Tracheal epithelial cell (primary cell): Measurements from ENCODE around the gene TPD52L3. TPM values are rescaled to one million over a fixed set of nuclear protein-coding genes. Genes with fewer than 3 reads are reported as not detected.

ENCODE experiments used
- total RNA-seq: library from RNA; depleted of rRNA; stranded (reverse); fragments of >200 nt; gene quantifications from 2 replicates; pipeline ENCODE4 v1.2.1, GENCODE V29; 2014

The TPD52L3 gene
- total RNA-seq = not detected in 2 replicates

DNA sequence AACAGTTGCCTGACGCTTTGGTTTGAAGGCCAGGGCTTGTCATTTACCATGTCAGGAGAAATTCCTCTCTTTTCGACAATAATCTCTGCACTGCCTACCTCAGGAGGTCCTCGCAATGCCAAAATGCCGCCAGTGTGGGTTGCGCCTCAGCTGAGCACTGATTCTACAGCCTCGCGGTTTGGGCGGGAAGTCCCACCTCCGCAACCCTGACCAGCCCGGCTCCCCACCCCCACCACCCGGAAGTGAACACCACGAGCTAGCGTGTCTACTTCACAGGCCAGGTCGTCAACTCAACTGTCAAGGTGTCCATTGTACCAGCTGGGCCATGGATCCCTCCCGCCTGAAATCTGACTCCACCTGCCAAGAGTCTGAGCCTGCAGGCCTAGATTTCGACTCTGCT lies at the start of gene TPD52L3:
TSS of gene TPD52L3 (plus strand) at position 273 of the 400 bp plus-strand sequence. CDS start 221 bp downstream, outside the sequence.

Other genes with a start within 250 kb of the TPD52L3 start
- gene IL33, start 112.6 kb upstream of the TPD52L3 start, total RNA-seq = 3.6 and 12.8 TPM in 2 replicates
- gene UHRF2, start 84.8 kb downstream of the TPD52L3 start, total RNA-seq = 48.2 and 57.5 TPM in 2 replicates